Measurements from ENCODE around the gene SCAI.

- no peak for TF ChIP-seq SIN3A (IDR thresholded peaks at IDR 0.05; ENCODE audit: borderline replicate concordance, insufficient read depth, low read length)
- TF ChIP-seq POLR2AphosphoS5 (IDR thresholded peaks at IDR 0.05; ENCODE audit: low read depth, low read length): no peak
- no peak for TF ChIP-seq TAF1 (IDR thresholded peaks at IDR 0.05; ENCODE audit: borderline replicate concordance, insufficient read depth, low read length)
Observed at GRCh38 chr9:125003332-125003731, 140.0 kb downstream of the SCAI start.
